Mammary epithelial cell (primary cell): ENCODE data around the gene RASSF10.

Source experiments
- EZH2 ChIP-seq: IDR thresholded peaks from 2 replicates; pipeline ENCODE4 v1.6.1; 2012; ENCODE audit warnings: low read length, inconsistent platforms, borderline replicate concordance
- TF ChIP-seq, protein P1 (sequence below), 2 donors: IDR thresholded peaks in 1 of 2; conservative IDR thresholded peaks in 1 of 2; 2 replicates each; pipeline ENCODE4 v1.5.1; 2011 to 2012; ENCODE audit warnings: inconsistent platforms in 2 of 2, low read length in 2 of 2, mild to moderate bottlenecking in 2 of 2, control low read depth in 1 of 2, low read depth in 1 of 2; ENCODE audit not compliant: insufficient read depth in 1 of 2; ENCODE audit errors: extremely low read depth in 1 of 2

DNA sequence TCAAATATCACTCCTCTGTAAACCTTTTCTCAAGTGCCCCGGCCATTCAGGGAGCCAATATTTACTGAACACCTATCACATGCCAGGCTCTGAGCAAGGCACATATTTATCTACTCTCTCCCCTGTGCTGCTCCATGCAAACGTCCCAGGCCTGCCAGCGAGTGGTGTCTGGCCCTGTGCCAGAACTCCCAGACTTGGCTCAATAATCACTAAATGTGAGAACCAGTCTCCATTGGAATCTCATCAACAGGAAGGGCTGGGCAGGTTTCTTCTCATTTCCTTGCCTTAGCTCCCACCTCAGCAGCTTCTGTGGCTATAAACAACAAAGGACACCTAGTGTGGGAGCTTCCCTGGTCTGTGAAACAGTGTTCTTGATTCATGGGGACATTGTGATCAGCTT lies 21.7 kb downstream of the RASSF10 start:
- no peak for TF ChIP-seq EZH2
- TF ChIP-seq, protein P1, sequence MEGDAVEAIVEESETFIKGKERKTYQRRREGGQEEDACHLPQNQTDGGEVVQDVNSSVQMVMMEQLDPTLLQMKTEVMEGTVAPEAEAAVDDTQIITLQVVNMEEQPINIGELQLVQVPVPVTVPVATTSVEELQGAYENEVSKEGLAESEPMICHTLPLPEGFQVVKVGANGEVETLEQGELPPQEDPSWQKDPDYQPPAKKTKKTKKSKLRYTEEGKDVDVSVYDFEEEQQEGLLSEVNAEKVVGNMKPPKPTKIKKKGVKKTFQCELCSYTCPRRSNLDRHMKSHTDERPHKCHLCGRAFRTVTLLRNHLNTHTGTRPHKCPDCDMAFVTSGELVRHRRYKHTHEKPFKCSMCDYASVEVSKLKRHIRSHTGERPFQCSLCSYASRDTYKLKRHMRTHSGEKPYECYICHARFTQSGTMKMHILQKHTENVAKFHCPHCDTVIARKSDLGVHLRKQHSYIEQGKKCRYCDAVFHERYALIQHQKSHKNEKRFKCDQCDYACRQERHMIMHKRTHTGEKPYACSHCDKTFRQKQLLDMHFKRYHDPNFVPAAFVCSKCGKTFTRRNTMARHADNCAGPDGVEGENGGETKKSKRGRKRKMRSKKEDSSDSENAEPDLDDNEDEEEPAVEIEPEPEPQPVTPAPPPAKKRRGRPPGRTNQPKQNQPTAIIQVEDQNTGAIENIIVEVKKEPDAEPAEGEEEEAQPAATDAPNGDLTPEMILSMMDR (conservative IDR thresholded peaks at IDR 0.05 in 1 of 2, IDR thresholded peaks at IDR 0.05 in 1 of 2; ENCODE audit: extremely low read depth in 1 of 2, insufficient read depth in 1 of 2, low read depth in 1 of 2, low read length in 2 of 2), result no peak
